HCT116 (cell line): ENCODE data around the gene COL8A2. TPM values are rescaled to one million over a fixed set of nuclear protein-coding genes. Genes with fewer than 3 reads are reported as not detected.

ENCODE experiments used
- ATAC-seq: fragments of 200-7000 bp; cut with Tn5 transposase; 2 replicates; pipeline ENCODE4 v1.9.1; 2020; ENCODE audit warnings: mild to moderate bottlenecking, moderate library complexity
- BruUV-seq: library from RNA; stranded (reverse); fragments of 400-500 nt; replicated peaks from 2 replicates; lab custom pipeline; 2021; lab: Mats Ljungman, UMichigan
- CTCF ChIA-PET: fragments of 300-600 bp; sonication (Branson Sonifier 250); formaldehyde crosslinking; loops from one replicate; lab custom pipeline; 2021; ENCODE audit warnings: antibody characterized with exemption; lab: Charles Lee
- POLR2A ChIA-PET: fragments of 300-600, 350-600 bp; sonication (Branson Sonifier 250); formaldehyde crosslinking; loops from one replicate; lab custom pipeline; 2021; ENCODE audit warnings: antibody characterized with exemption; lab: Charles Lee
- RAD21 ChIA-PET, 2 experiments: fragments of 300-600 bp; sonication (Branson Sonifier 250); formaldehyde crosslinking; loops; one replicate each; lab custom pipeline; 2023; ENCODE audit warnings: low total read pairs in 2 of 2; ENCODE audit not compliant: uncharacterized antibody in 2 of 2, unreplicated experiment in 2 of 2, low non-redundant PET in 1 of 2; lab: Charles Lee
- DNase-seq: peaks from one replicate; pipeline ENCODE4 v3.0.0-alpha.2; 2010; ENCODE audit warnings: low read depth, low spot score
- H2AFZ ChIP-seq: fragments of 200-600 bp; shearing (Covaris generic), sonication (generic); 2 replicates; pipeline ENCODE4 v1.6.1; 2017; ENCODE audit warnings: low read depth, mixed run types, mixed read lengths, antibody characterized with exemption, low read length; ENCODE audit not compliant: poor library complexity, severe bottlenecking
- H3K27ac ChIP-seq: 2 replicates; pipeline ENCODE4 v1.5.1; 2012; ENCODE audit warnings: low read depth, low read length
- H3K27me3 ChIP-seq: fragments of 200-600 bp; sonication (generic); 2 replicates; pipeline ENCODE4 v1.6.1; 2016; ENCODE audit warnings: mixed run types, low read length, mixed read lengths; ENCODE audit not compliant: insufficient read depth
- H3K36me3 ChIP-seq, 2 experiments: fragments of 200-500 bp in 1 of 2; fragments of 200-600 bp in 1 of 2; sonication (Bioruptor generic) in 1 of 2; sonication (generic) in 1 of 2; 2 replicates each; pipeline versions ENCODE4 v1.5.1 to v1.6.1; 2014 to 2016; ENCODE audit warnings: low read length in 2 of 2, inconsistent platforms in 1 of 2, mixed read lengths in 1 of 2, mixed run types in 1 of 2; ENCODE audit not compliant: insufficient read depth in 2 of 2, control insufficient read depth in 1 of 2
- H3K4me1 ChIP-seq, 2 experiments: fragments of 200-600 bp in 1 of 2; sonication (generic) in 1 of 2; 2 replicates each; pipeline versions ENCODE4 v1.5.1 to v1.6.1; 2012 to 2017; ENCODE audit warnings: low read length in 2 of 2, inconsistent platforms in 1 of 2, mild to moderate bottlenecking in 1 of 2, mixed read lengths in 1 of 2, mixed run types in 1 of 2, moderate library complexity in 1 of 2; ENCODE audit not compliant: insufficient read depth in 2 of 2, control insufficient read depth in 1 of 2
- H3K4me2 ChIP-seq: fragments of 200-600 bp; sonication (generic); 2 replicates; pipeline ENCODE4 v1.6.1; 2017; ENCODE audit warnings: mixed run types, low read length, mixed read lengths
- H3K4me3 ChIP-seq, 2 experiments: fragments of 200-600 bp in 1 of 2; sonication (generic) in 1 of 2; replicated peaks in 1 of 2; 2 replicates each; pipeline ENCODE4 v1.5.1; 2011 to 2016; ENCODE audit warnings: low read length in 2 of 2, control low read depth in 1 of 2, low read depth in 1 of 2, mild to moderate bottlenecking in 1 of 2, mixed read lengths in 1 of 2, mixed run types in 1 of 2
- H3K79me2 ChIP-seq: fragments of 200-600 bp; sonication (generic); 2 replicates; pipeline ENCODE4 v1.6.1; 2017; ENCODE audit warnings: mild to moderate bottlenecking, mixed run types, low read length, moderate library complexity, mixed read lengths; ENCODE audit not compliant: insufficient read depth
- H3K9ac ChIP-seq: fragments of 200-600 bp; sonication (generic); 2 replicates; pipeline ENCODE4 v1.6.1; 2016; ENCODE audit warnings: low read length, mixed read lengths
- H3K9me2 ChIP-seq: fragments of 200-600 bp; sonication (generic), shearing (Covaris generic); 2 replicates; pipeline ENCODE4 v1.6.1; 2017; ENCODE audit warnings: mixed run types, mild to moderate bottlenecking, moderate library complexity; ENCODE audit not compliant: insufficient read depth
- H3K9me3 ChIP-seq, 2 experiments: fragments of 200-500 bp in 1 of 2; fragments of 200-600 bp in 1 of 2; sonication (Bioruptor generic) in 1 of 2; sonication (generic) in 1 of 2; 2 replicates each; pipeline ENCODE4 v1.6.1; 2014 to 2017; ENCODE audit warnings: low read length in 2 of 2, mixed read lengths in 2 of 2, inconsistent platforms in 1 of 2, low read depth in 1 of 2, mild to moderate bottlenecking in 1 of 2, mixed run types in 1 of 2, moderate library complexity in 1 of 2; ENCODE audit not compliant: control insufficient read depth in 1 of 2, insufficient read depth in 1 of 2
- H4K20me1 ChIP-seq: fragments of 200-600 bp; sonication (generic), shearing (Covaris generic); 2 replicates; pipeline ENCODE4 v1.6.1; 2017; ENCODE audit warnings: mixed run types, mild to moderate bottlenecking, moderate library complexity; ENCODE audit not compliant: insufficient read depth
- CBX3 ChIP-seq: IDR thresholded peaks from 2 replicates; pipeline ENCODE4 v1.6.1; 2012; ENCODE audit warnings: low read depth
- EGR1 ChIP-seq: IDR thresholded peaks from 2 replicates; pipeline ENCODE4 v1.6.1; 2012; ENCODE audit warnings: low read depth
- EZH2phosphoT487 ChIP-seq: fragments of 200-600 bp; IDR thresholded peaks from 2 replicates; pipeline ENCODE4 v1.6.1; 2018; ENCODE audit warnings: antibody characterized with exemption, borderline replicate concordance
- JUND ChIP-seq: IDR thresholded peaks from 2 replicates; pipeline ENCODE4 v1.6.1; 2012
- POLR2AphosphoS5 ChIP-seq: IDR thresholded peaks from 2 replicates; pipeline ENCODE4 v1.6.1; 2011; ENCODE audit warnings: mild to moderate bottlenecking, low read depth, low read length, moderate library complexity
- RAD21 ChIP-seq: IDR thresholded peaks from 2 replicates; pipeline ENCODE4 v1.6.1; 2012; ENCODE audit warnings: low read depth, mild to moderate bottlenecking
- SIN3A ChIP-seq: IDR thresholded peaks from 2 replicates; pipeline ENCODE4 v1.6.1; 2012; ENCODE audit warnings: low read depth
- TCF7L2 ChIP-seq: IDR thresholded peaks from 2 replicates; pipeline ENCODE4 v1.7.0; 2011; ENCODE audit warnings: borderline replicate concordance, inconsistent platforms; ENCODE audit not compliant: insufficient read depth, insufficient read length; ENCODE audit errors: extremely low read depth
- YY1 ChIP-seq: IDR thresholded peaks from 2 replicates; pipeline ENCODE4 v1.6.1; 2011; ENCODE audit warnings: low read length, low read depth, moderate library complexity, mild to moderate bottlenecking; ENCODE audit not compliant: insufficient replicate concordance; ENCODE audit errors: extremely low read depth
- ZFX ChIP-seq: fragments of 450-650 bp; IDR thresholded peaks from 2 replicates; pipeline ENCODE4 v1.6.1; 2017
- ZNF274 ChIP-seq: fragments of 200-500 bp; sonication (Bioruptor generic); IDR thresholded peaks from 2 replicates; pipeline ENCODE4 v1.6.1; 2014; ENCODE audit warnings: mild to moderate bottlenecking, low read depth, low read length, inconsistent platforms
- intact Hi-C: fragments of 100-400 bp; cut with micrococcal nuclease; formaldehyde crosslinking; loops from 2 replicates; pipeline ENCODE4 v1.10.0; 2022
- total RNA-seq: library from RNA; stranded (reverse); gene quantifications from one replicate; pipeline ENCODE4 v1.2.1, GENCODE V29; 2021; ENCODE audit not compliant: unreplicated experiment
- TF ChIP-seq, protein P1 (sequence below): IDR thresholded peaks from 2 replicates; pipeline ENCODE4 v1.6.1; 2012; ENCODE audit warnings: low read depth
- TF ChIP-seq, protein P2 (sequence below): IDR thresholded peaks from 2 replicates; pipeline ENCODE4 v1.6.1; 2011; ENCODE audit warnings: mild to moderate bottlenecking, low read length, moderate library complexity; ENCODE audit not compliant: insufficient replicate concordance; ENCODE audit errors: extremely low read depth
- TF ChIP-seq, protein P3 (sequence below): IDR thresholded peaks from 2 replicates; pipeline ENCODE4 v1.6.1; 2012
- TF ChIP-seq, protein P4 (sequence below), 3 experiments: fragments of 200-600 bp in 1 of 3; sonication (generic) in 1 of 3; IDR thresholded peaks in 2 of 3; conservative IDR thresholded peaks in 1 of 3; 2 replicates each; pipeline ENCODE4 v1.5.1; 2012 to 2017; ENCODE audit warnings: low read depth in 2 of 3, low read length in 2 of 3, antibody characterized with exemption in 1 of 3, borderline replicate concordance in 1 of 3, control low read depth in 1 of 3, mild to moderate bottlenecking in 1 of 3, mixed read lengths in 1 of 3, mixed run types in 1 of 3, moderate library complexity in 1 of 3; ENCODE audit not compliant: insufficient read depth in 1 of 3
- TF ChIP-seq, protein P5 (sequence below): IDR thresholded peaks from 2 replicates; pipeline ENCODE4 v1.6.1; 2012

Gene COL8A2
- total RNA-seq, 1 experiment from 2014 or later, result 0.05 TPM

DNA sequence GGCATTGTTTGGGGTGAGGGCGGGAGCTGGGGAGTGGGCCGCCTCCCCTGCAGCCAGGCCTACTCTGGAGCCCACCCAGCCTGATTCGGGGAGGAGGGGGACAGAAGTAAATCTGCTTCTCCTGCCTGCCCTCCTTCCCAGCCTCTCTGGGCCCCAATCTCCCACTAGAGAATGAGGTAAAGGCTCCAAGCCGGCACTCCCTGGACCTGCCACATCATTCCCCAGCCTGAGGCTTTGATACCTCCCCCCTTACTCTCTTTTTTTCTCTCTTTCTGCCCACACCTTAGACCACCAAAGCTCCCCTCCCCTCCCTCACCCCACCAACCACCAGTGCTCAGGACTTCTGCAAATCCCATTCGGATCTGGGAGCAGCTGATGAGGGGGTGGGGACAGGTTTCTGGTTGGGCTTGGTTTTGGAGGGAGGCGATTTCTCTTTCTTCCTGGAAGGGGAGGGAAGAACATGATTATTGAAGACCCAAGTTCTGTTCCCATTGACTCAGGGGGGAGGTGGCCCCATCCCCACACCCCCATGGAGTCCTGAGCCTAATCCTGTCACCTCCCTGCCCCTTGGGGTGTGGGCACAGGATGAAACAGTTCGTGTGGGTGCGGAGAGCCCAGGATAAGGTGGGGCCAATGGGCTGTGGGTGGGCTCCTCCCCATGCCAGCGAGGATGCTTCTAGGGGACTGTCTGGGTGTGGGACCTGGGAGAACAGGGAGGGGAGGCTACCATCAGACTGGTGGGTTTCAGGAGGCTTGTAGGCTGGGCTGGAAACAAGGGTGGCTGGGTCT is 32.3 kb upstream of the COL8A2 start:
- CTCF ChIA-PET, result no interaction called here
- DNase-seq (no peak), ATAC-seq (peak; percentile 13; the same call in 1 of the 2 replicates)
- H4K20me1 ChIP-seq, result no peaks in the 10 kb centered on the region
- POLR2A ChIA-PET, result interaction anchor here (0.8 kb wide), 1 partner anchor 11 kb away, joined by 3 read pairs; no protein-coding TSS in a partner anchor
- no peaks in the 10 kb centered on the region for H3K27me3 ChIP-seq
- H3K4me3 ChIP-seq, result peak overlapping the region; percentile 84 to 88
- peak overlapping the region; percentile 97 for H3K27ac ChIP-seq
- H2AFZ ChIP-seq, result no peak overlapping the region
- H3K4me1 ChIP-seq, result peaks cover 19 to 56% of the 10 kb centered on the region in 2 experiments
- peaks cover 62% of the 10 kb centered on the region for H3K79me2 ChIP-seq
- H3K9me2 ChIP-seq, result no peaks in the 10 kb centered on the region
- intact Hi-C loops, result loop anchor here (10.0 kb wide), 1 partner anchor 227 kb away; the partner anchor contains the start of gene STK40
- RAD21 ChIA-PET, result interaction anchor here in 1 of 2 experiments (0.6 kb wide), 1 partner anchor 33 kb away, joined by 4 read pairs; no protein-coding TSS in a partner anchor
- H3K9me3 ChIP-seq, result no peaks in the 10 kb centered on the region
- H3K36me3 ChIP-seq, result 0 out of 4 replicates have a peak, but pooled peaks cover 0 to 4% of the 10 kb centered on the region in 2 experiments
- H3K9ac ChIP-seq, result peak overlapping the region; percentile 97
- TF ChIP-seq, protein P1, sequence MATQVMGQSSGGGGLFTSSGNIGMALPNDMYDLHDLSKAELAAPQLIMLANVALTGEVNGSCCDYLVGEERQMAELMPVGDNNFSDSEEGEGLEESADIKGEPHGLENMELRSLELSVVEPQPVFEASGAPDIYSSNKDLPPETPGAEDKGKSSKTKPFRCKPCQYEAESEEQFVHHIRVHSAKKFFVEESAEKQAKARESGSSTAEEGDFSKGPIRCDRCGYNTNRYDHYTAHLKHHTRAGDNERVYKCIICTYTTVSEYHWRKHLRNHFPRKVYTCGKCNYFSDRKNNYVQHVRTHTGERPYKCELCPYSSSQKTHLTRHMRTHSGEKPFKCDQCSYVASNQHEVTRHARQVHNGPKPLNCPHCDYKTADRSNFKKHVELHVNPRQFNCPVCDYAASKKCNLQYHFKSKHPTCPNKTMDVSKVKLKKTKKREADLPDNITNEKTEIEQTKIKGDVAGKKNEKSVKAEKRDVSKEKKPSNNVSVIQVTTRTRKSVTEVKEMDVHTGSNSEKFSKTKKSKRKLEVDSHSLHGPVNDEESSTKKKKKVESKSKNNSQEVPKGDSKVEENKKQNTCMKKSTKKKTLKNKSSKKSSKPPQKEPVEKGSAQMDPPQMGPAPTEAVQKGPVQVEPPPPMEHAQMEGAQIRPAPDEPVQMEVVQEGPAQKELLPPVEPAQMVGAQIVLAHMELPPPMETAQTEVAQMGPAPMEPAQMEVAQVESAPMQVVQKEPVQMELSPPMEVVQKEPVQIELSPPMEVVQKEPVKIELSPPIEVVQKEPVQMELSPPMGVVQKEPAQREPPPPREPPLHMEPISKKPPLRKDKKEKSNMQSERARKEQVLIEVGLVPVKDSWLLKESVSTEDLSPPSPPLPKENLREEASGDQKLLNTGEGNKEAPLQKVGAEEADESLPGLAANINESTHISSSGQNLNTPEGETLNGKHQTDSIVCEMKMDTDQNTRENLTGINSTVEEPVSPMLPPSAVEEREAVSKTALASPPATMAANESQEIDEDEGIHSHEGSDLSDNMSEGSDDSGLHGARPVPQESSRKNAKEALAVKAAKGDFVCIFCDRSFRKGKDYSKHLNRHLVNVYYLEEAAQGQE, result no peak
- TF ChIP-seq JUND, result no peak
- TF ChIP-seq EGR1, result no peak
- TF ChIP-seq RAD21, result no peak
- no peak for TF ChIP-seq ZNF274
- no peak for TF ChIP-seq ZFX
- no peak for TF ChIP-seq SIN3A
- TF ChIP-seq, protein P2, sequence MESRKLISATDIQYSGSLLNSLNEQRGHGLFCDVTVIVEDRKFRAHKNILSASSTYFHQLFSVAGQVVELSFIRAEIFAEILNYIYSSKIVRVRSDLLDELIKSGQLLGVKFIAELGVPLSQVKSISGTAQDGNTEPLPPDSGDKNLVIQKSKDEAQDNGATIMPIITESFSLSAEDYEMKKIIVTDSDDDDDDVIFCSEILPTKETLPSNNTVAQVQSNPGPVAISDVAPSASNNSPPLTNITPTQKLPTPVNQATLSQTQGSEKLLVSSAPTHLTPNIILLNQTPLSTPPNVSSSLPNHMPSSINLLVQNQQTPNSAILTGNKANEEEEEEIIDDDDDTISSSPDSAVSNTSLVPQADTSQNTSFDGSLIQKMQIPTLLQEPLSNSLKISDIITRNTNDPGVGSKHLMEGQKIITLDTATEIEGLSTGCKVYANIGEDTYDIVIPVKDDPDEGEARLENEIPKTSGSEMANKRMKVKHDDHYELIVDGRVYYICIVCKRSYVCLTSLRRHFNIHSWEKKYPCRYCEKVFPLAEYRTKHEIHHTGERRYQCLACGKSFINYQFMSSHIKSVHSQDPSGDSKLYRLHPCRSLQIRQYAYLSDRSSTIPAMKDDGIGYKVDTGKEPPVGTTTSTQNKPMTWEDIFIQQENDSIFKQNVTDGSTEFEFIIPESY, result no peak
- TF ChIP-seq TCF7L2, result no peak
- TF ChIP-seq, protein P3, sequence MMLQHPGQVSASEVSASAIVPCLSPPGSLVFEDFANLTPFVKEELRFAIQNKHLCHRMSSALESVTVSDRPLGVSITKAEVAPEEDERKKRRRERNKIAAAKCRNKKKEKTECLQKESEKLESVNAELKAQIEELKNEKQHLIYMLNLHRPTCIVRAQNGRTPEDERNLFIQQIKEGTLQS, result no peak
- TF ChIP-seq, protein P4, sequence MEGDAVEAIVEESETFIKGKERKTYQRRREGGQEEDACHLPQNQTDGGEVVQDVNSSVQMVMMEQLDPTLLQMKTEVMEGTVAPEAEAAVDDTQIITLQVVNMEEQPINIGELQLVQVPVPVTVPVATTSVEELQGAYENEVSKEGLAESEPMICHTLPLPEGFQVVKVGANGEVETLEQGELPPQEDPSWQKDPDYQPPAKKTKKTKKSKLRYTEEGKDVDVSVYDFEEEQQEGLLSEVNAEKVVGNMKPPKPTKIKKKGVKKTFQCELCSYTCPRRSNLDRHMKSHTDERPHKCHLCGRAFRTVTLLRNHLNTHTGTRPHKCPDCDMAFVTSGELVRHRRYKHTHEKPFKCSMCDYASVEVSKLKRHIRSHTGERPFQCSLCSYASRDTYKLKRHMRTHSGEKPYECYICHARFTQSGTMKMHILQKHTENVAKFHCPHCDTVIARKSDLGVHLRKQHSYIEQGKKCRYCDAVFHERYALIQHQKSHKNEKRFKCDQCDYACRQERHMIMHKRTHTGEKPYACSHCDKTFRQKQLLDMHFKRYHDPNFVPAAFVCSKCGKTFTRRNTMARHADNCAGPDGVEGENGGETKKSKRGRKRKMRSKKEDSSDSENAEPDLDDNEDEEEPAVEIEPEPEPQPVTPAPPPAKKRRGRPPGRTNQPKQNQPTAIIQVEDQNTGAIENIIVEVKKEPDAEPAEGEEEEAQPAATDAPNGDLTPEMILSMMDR (IDR thresholded peaks at IDR 0.05 in 2 of 3, conservative IDR thresholded peaks at IDR 0.05 in 1 of 3; ENCODE audit: borderline replicate concordance in 1 of 3, insufficient read depth in 1 of 3, low read depth in 2 of 3, low read length in 2 of 3), result no peak
- no peak for TF ChIP-seq EZH2phosphoT487
- TF ChIP-seq CBX3, result no peak
- TF ChIP-seq POLR2AphosphoS5, result no peak
- no peak for TF ChIP-seq YY1
- TF ChIP-seq, protein P5, sequence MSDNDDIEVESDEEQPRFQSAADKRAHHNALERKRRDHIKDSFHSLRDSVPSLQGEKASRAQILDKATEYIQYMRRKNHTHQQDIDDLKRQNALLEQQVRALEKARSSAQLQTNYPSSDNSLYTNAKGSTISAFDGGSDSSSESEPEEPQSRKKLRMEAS, result no peak
- H3K4me2 ChIP-seq, result peak overlapping the region; percentile 94
- no TSS peak for BruUV-seq
